Measurements from ENCODE around the gene CLINT1.

Gene CLINT1

DNA sequence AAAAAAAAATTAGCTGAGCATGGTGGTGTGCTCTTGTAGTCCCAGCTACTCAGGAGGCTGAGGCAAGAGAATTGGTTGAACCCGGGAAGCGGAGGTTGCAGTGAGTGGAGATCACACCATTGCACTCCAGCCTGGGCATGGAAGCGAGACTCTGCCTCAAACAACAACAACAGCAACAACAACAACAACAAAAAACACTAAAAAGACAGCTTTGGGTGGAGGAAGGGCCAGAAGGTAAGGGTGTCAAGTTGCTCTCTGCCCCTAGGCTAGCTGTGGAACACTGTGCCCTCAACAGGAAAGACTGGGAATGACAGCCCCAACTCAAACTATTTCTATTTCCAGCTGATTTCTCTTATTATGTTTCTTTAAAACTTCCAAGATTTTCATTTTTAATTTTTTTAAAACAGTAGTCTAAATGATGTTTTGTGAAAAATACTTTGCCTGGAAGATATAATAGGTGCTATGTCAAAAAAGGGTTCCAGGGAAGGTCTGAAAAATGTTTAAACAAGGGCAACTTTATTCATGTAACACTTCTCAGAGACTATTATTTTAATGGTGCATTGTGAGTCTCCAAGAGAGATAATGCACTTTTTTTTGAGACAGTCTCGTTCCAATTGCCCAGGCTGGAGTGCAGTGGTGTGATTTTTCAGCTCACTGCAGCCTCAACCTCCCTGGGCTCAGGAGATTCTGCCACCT is 29.9 kb downstream of the CLINT1 start:
- DNase-seq (ENCODE audit: low read depth): no peak

DNA sequence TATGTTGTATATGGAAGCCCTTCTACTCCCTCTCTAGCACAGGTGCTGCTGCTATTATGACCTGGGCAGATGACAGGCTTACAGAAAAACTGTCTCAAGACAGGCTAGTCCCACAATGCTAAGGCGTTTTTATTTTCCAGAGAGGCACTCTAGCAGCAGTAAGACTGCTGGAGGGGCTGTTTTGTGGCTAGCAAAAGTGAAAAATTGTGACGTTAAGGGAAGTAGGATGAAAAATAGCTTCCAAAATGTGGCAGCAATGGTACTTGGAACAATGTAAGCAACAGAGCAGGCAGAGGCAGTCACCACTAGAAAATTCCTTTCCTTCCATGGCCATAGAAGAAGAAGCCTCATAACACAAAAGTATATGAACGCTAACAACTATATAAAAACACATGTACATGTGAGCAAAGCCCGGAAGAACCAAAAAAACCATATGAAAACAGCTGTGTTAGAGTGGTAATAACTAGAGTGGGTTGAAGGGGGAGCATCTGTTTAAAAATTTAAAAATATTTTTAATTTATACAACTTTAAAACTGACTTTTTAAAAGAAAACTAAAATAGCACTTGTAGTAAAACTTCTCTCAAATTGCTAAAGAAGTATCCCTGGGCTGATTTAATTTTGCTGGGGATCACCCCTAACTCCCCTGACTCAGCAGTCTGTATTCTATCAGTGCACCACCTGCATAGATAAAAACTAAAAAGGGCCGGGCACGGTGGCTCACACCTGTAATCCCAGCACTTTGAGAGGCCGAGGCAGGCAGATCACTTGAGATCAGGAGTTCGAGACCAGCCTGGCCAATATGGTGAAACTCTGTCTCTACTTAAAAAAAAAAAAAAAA is 30.6 kb downstream of the CLINT1 start:
- DNase-seq (ENCODE audit: low read depth): no peak
- no peak overlapping the region for H3K4me3 ChIP-seq (ENCODE audit: low read depth, low read length)
- TF ChIP-seq, protein P1, sequence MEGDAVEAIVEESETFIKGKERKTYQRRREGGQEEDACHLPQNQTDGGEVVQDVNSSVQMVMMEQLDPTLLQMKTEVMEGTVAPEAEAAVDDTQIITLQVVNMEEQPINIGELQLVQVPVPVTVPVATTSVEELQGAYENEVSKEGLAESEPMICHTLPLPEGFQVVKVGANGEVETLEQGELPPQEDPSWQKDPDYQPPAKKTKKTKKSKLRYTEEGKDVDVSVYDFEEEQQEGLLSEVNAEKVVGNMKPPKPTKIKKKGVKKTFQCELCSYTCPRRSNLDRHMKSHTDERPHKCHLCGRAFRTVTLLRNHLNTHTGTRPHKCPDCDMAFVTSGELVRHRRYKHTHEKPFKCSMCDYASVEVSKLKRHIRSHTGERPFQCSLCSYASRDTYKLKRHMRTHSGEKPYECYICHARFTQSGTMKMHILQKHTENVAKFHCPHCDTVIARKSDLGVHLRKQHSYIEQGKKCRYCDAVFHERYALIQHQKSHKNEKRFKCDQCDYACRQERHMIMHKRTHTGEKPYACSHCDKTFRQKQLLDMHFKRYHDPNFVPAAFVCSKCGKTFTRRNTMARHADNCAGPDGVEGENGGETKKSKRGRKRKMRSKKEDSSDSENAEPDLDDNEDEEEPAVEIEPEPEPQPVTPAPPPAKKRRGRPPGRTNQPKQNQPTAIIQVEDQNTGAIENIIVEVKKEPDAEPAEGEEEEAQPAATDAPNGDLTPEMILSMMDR (IDR thresholded peaks at IDR 0.05; ENCODE audit: control insufficient read depth, extremely low read depth, insufficient read depth): no peak

More for the DNA sequence above, 29.9 kb downstream of the CLINT1 start:
- no peak overlapping the region for H3K4me3 ChIP-seq (ENCODE audit: low read depth, low read length)
- TF ChIP-seq, protein P1 (IDR thresholded peaks at IDR 0.05; ENCODE audit: control insufficient read depth, extremely low read depth, insufficient read depth): peak; percentile 35

DNA sequence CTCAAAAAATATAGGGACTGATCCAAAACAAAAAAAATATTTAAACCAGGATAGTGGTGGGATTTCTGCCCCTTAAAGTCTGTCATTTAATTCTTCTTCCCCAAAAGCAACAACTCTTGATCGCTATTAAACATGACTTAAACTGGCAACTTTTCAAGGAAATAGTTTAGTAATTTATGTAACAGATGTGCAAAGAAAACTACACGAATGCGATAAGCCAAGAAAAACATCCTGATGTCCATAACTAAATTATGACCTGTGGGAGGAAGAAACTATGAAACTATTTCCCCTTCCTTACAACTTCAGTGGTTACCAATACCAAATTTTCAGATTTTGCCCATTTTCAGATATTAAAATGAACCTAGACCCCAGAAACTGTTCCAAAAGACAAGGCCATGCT is 31.5 kb downstream of the CLINT1 start:
- TF ChIP-seq, protein P1 (IDR thresholded peaks at IDR 0.05; ENCODE audit: control insufficient read depth, extremely low read depth, insufficient read depth): no peak
- DNase-seq (ENCODE audit: low read depth): no peak
- H3K4me3 ChIP-seq (ENCODE audit: low read depth, low read length): no peak overlapping the region

DNA sequence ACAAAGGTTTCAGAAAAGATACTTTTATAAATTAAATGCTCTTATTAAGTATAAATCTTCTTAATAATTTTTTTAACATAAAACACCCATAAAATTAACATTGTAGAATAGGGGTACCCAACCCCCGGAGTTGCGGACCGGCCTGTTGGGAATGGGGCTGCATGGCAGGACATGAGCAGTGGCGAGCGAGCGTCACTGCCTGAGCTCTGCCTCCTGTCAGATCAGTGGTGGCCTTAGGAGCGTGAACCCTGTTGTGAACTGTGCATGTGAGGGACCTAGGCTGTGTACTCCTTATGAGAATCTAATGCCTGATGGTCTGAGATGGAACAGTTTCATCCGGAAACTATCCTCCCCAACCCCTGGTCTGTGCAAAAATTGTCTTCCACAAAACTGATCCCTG is 35.3 kb downstream of the CLINT1 start:
- DNase-seq (ENCODE audit: low read depth): no peak
- H3K4me3 ChIP-seq (ENCODE audit: low read depth, low read length): no peak overlapping the region
- TF ChIP-seq, protein P1 (IDR thresholded peaks at IDR 0.05; ENCODE audit: control insufficient read depth, extremely low read depth, insufficient read depth): no peak

DNA sequence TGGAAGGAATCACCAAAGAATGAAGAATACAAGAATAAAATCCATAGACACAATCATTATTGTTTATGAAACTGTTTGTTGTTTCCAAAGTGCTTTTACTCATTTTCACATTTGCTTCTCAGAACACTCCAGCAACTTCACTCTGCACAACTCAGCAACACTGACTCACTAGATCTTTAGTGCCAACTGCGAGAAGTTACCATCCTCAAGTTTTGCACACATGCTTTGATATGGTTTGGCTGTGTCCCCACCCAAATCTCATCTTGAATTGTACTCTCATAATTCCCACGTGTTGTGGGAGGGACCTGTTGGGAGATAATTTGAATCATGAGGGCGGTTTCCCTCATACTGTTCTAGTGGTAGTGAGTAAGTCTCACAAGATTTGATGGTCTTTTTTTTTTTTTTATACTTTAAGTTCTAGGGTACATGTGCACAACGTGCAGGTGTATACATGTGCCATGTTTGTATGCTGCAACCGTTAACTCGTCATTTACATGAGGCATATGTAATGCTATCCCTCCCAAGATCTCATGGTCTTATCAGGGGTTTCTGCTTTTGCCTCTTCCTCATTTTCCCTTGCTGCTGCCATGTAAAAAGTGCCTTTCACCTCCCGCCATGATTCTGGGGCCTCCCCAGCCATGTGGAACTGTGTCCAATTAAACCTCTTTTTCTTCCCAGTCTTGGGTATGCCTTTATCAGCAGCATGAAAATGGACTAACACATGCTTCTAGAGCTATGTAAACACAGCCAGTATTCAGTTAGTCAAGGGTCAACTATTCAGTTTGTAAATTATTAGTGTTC is 36.9 kb downstream of the CLINT1 start:
- TF ChIP-seq, protein P1 (IDR thresholded peaks at IDR 0.05; ENCODE audit: control insufficient read depth, extremely low read depth, insufficient read depth): no peak
- H3K4me3 ChIP-seq (ENCODE audit: low read depth, low read length): no peak overlapping the region
- DNase-seq (ENCODE audit: low read depth): no peak

DNA sequence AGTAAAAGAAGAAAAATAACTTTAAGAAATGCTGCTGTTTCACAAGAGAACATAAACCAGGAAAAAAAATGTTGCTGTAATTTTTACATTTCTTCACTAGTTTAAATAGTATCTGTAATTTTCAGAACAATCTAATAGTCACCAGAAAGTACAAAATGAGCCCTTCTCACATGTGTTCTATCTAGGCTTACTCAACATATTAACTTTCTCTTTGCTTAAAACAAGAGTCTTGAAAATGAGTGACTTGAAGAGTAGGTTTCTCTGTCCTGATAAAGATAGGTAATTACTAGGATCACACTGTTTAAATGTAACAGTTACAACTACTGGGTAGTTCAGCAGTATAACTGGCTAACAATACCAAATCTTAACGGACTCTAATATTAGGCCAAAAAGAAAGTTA is 37.5 kb downstream of the CLINT1 start:
- H3K4me3 ChIP-seq (ENCODE audit: low read depth, low read length): no peak overlapping the region
- DNase-seq (ENCODE audit: low read depth): no peak
- TF ChIP-seq, protein P1 (IDR thresholded peaks at IDR 0.05; ENCODE audit: control insufficient read depth, extremely low read depth, insufficient read depth): no peak
